HFF-Myc (cell line): ENCODE data around the gene NOD1.

ENCODE experiments used
- DNase-seq: peaks from one replicate; pipeline ENCODE4 v3.0.0-alpha.2; 2011; ENCODE audit warnings: low read depth; ENCODE audit errors: extremely low read depth
- H3K4me3 ChIP-seq: replicated peaks from 2 replicates; pipeline ENCODE4 v1.5.1; 2011; ENCODE audit warnings: low read depth, mild to moderate bottlenecking, control low read depth, low read length
- CTCF ChIP-seq: IDR thresholded peaks from 2 replicates; pipeline ENCODE4 v1.5.1; 2012; ENCODE audit warnings: mild to moderate bottlenecking, low read depth, low read length, control low read depth; ENCODE audit errors: missing control alignments

The NOD1 gene

GRCh38 chr7:30436046-30436445 is 42.5 kb downstream of the NOD1 start:
- no peak overlapping the region for H3K4me3 ChIP-seq
- TF ChIP-seq CTCF = no peak
- no peak for DNase-seq

GRCh38 chr7:30434140-30434799 is 44.3 kb downstream of the NOD1 start:
- H3K4me3 ChIP-seq = no peak overlapping the region
- DNase-seq = no peak
- TF ChIP-seq CTCF = no peak

GRCh38 chr7:30433506-30433905 is 45.1 kb downstream of the NOD1 start:
- DNase-seq = no peak
- no peak for TF ChIP-seq CTCF
- H3K4me3 ChIP-seq = no peak overlapping the region

- TF ChIP-seq CTCF = no peak
- H3K4me3 ChIP-seq = no peak overlapping the region
- no peak for DNase-seq
Measured at GRCh38 chr7:30433082-30433481, 45.5 kb downstream of the NOD1 start.

GRCh38 chr7:30430777-30431176 is 47.8 kb downstream of the NOD1 start:
- no peak for TF ChIP-seq CTCF
- no peak for DNase-seq
- H3K4me3 ChIP-seq = no peak overlapping the region

- DNase-seq = no peak
- H3K4me3 ChIP-seq = no peak overlapping the region
- TF ChIP-seq CTCF = no peak
Measured at GRCh38 chr7:30430276-30430675, 48.3 kb downstream of the NOD1 start.

- TF ChIP-seq CTCF = no peak
- DNase-seq = no peak
Measured at GRCh38 chr7:30429156-30429530, 49.4 kb downstream of the NOD1 start.

More at GRCh38 chr7:30429156-30429530, 49.4 kb downstream of the NOD1 start:
- H3K4me3 ChIP-seq = no peak overlapping the region
